GM04504 (cell line): ENCODE data around the gene ASTN2.
A peak's percentile ranks its signal among the peaks of the same experiment; 100 is the strongest.
"Not testable (repeated sequence)": the region's sequence is repeated elsewhere in the genome, so short reads cannot be mapped to it uniquely, and the experiment has no call there.

Experiments
- DNase-seq: peaks from one replicate; pipeline ENCODE4 v3.0.0-alpha.2; 2012; ENCODE audit warnings: low read depth

Gene ASTN2

GRCh38 chr9:116910201-116910600 lies 504.7 kb downstream of the ASTN2 start:
- DNase-seq, result no peak

GRCh38 chr9:116907989-116908388 lies 506.9 kb downstream of the ASTN2 start:
- no peak for DNase-seq

GRCh38 chr9:116905171-116905588 lies 509.7 kb downstream of the ASTN2 start:
- DNase-seq, result no peak

- DNase-seq, result no peak
Observed at GRCh38 chr9:116904165-116904564, 510.7 kb downstream of the ASTN2 start.

- no peak for DNase-seq
Observed at GRCh38 chr9:116901260-116901659, 513.6 kb downstream of the ASTN2 start.

GRCh38 chr9:116900543-116900942 lies 514.3 kb downstream of the ASTN2 start:
- DNase-seq, result no peak

GRCh38 chr9:116900007-116900367 lies 514.9 kb downstream of the ASTN2 start:
- no peak for DNase-seq

GRCh38 chr9:116899337-116900006 lies 515.4 kb downstream of the ASTN2 start:
- DNase-seq, result no peak

- DNase-seq, result not testable (repeated sequence)
Observed at GRCh38 chr9:116898131-116898530, 516.7 kb downstream of the ASTN2 start.

- DNase-seq, result no peak
Observed at GRCh38 chr9:116897201-116897600, 517.7 kb downstream of the ASTN2 start.

GRCh38 chr9:116895961-116896360 lies 518.9 kb downstream of the ASTN2 start:
- DNase-seq, result no peak

GRCh38 chr9:116891424-116891823 lies 523.4 kb downstream of the ASTN2 start:
- DNase-seq, result no peak

GRCh38 chr9:116888476-116888875 lies 526.4 kb downstream of the ASTN2 start:
- not testable (repeated sequence) for DNase-seq

- no peak for DNase-seq
Observed at GRCh38 chr9:116888066-116888465, 526.8 kb downstream of the ASTN2 start.

GRCh38 chr9:116883676-116884075 lies 531.2 kb downstream of the ASTN2 start:
- no peak for DNase-seq

- no peak for DNase-seq
Observed at GRCh38 chr9:116877072-116877471, 537.8 kb downstream of the ASTN2 start.

- no peak for DNase-seq
Observed at GRCh38 chr9:116875576-116875975, 539.3 kb downstream of the ASTN2 start.

- DNase-seq, result no peak
Observed at GRCh38 chr9:116873937-116874914, 540.6 kb downstream of the ASTN2 start.

GRCh38 chr9:116873491-116873890 lies 541.4 kb downstream of the ASTN2 start:
- no peak for DNase-seq

- DNase-seq, result no peak
Observed at GRCh38 chr9:116870566-116870965, 544.3 kb downstream of the ASTN2 start.

- DNase-seq, result no peak
Observed at GRCh38 chr9:116868201-116868600, 546.7 kb downstream of the ASTN2 start.

GRCh38 chr9:116861321-116861720 lies 553.5 kb downstream of the ASTN2 start:
- no peak for DNase-seq

GRCh38 chr9:116860509-116861120 lies 554.2 kb downstream of the ASTN2 start:
- DNase-seq, result peak; percentile 32
